Stimulated activated CD4-positive, alpha-beta T cell treated with anti-CD3 and anti-CD28 coated beads, TNF-alpha, amount 100 ng/mL, for 24 hours (primary cell): ENCODE data around the gene PTDSS2.
"Not testable (repeated sequence)": the region's sequence is repeated elsewhere in the genome, so short reads cannot be mapped to it uniquely, and the experiment has no call there.

Source experiments
- DNase-seq, 3 experiments: peaks; one replicate each; pipeline ENCODE4 v3.0.0-alpha.2; 2020; ENCODE audit warnings: low read depth in 3 of 3

The PTDSS2 gene

DNA sequence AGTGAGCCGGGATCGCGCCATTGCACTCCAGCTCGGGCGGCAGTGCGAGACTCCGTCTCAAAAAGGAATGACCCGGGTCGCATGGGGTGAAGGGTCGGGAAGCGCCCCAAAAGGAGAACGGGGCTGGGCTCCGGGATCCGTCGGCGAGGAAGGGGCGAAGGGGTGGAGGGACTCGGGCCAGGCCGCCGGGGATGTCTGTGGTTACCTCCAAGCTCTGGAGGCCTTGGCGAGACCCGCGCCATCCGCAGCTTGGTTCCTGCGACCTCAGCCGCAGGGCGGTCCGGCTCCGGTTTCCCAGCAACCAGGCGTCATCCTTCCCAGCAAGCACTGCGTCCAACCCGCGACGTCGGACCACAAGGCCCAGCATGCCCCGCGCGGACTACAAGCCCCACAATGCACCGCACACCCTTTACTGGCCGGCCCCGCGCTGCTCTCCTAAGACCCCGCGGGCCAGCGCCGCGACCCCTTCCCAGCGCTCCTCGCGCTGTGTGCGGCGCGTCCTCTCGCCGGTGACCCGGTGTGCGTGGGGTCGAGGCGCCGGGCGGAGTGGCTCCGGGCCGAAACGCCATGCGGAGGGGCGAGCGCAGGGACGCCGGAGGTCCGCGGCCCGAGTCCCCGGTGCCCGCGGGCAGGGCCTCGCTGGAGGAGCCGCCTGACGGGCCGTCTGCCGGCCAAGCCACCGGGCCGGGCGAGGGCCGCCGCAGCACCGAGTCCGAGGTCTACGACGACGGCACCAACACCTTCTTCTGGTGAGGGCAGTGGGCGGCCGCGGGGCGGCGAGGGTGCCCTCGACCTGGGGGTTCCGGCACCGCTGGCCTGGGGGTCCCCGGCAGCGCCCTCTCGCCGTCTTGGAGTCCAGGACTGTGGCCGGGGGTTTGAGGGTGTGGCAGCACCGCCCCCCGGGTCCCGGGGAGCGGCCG is at the start of gene PTDSS2:
Gene PTDSS2 (plus strand): TSS at position 391 of the 920 bp plus-strand sequence. CDS start 177 bp downstream, at position 568.
- peak; percentile 88 to 96 (median 89) for DNase-seq

- not testable (repeated sequence) for DNase-seq
Measured at GRCh38 chr11:401196-401595, 48.9 kb upstream of the PTDSS2 start.

- DNase-seq, result no peak
Measured at GRCh38 chr11:403021-403760, 46.9 kb upstream of the PTDSS2 start.

- no peak for DNase-seq
Measured at GRCh38 chr11:403761-404431, 46.2 kb upstream of the PTDSS2 start.

GRCh38 chr11:404551-405264 is 45.4 kb upstream of the PTDSS2 start:
- no peak for DNase-seq

DNA sequence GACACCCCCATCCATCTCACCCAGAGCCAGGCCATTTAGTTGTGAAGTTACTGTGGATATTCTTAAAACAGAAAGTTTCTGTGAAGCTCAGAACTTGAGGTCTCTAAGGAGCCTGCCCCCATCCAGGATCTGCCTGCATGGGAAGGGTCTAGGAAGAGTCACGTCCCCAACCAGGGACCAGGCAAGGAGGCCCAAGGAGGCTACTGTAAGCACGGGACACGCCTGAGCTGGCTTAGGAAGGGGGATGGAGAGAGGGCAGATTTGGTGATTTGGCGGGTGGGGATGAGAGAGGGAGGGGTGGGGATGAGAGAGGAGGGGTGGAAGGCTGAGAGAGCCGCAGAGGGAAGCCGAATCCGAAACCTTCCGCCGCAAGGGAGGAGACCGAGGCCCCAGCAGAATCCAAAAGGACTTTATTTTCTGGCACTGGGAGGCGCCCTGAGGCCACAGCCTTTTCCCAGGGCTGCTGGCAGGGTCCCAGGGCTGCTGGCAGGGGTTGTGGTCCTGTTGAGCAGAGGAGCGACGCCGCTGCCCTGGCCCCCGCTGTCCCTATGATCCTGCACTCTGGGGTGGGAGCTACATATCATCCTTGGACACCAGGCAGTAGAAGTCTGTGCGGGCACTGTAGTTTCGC is 44.6 kb upstream of the PTDSS2 start:
- DNase-seq, result no peak

- no peak for DNase-seq
Measured at GRCh38 chr11:405954-406795, 43.9 kb upstream of the PTDSS2 start.

DNA sequence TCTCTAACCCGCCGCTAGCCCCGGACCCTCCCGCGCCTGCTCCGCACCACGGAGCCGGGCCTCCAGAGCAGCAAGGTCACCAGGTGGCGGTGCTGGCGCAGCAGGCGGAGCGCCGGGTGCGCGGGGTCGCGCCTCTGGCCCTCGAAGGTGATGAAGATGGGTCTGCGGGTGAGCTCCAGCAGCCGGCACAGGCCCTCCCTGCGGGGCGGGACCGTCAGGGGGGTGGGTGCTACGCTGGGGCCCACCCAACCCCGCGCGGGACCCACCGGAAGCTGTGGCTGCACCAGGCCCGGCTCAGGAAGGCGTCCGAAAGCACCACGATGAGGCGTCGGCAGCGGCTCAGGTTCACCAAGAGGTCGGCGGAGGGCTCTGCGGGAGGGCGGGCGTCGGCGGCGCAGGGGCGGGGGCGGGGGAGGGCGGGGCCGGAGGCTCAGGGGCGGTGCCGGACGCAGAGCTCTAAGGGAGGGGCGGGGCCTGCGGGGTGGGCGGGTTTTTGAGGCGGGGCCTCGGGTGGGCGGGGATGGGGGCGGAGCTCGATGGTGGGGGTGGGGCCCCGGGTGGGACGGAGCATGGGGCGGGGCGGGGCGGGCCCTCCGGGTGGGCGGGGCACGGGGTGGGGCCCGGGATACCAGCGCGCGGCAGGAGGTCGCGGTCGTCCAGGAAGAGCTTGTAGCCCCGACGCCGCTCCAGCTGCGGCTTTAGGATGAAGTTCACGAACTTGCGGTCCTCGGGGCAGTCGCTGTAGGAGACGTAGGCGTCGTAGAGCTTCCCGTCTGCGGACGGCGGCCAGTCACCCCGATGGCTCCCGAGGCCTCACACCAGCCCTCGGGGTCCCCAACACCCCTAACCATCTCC is 43.1 kb upstream of the PTDSS2 start:
- peak; percentile 67 to 89 (median 79) for DNase-seq

GRCh38 chr11:407651-408123 is 42.4 kb upstream of the PTDSS2 start:
- DNase-seq, result no peak

DNA sequence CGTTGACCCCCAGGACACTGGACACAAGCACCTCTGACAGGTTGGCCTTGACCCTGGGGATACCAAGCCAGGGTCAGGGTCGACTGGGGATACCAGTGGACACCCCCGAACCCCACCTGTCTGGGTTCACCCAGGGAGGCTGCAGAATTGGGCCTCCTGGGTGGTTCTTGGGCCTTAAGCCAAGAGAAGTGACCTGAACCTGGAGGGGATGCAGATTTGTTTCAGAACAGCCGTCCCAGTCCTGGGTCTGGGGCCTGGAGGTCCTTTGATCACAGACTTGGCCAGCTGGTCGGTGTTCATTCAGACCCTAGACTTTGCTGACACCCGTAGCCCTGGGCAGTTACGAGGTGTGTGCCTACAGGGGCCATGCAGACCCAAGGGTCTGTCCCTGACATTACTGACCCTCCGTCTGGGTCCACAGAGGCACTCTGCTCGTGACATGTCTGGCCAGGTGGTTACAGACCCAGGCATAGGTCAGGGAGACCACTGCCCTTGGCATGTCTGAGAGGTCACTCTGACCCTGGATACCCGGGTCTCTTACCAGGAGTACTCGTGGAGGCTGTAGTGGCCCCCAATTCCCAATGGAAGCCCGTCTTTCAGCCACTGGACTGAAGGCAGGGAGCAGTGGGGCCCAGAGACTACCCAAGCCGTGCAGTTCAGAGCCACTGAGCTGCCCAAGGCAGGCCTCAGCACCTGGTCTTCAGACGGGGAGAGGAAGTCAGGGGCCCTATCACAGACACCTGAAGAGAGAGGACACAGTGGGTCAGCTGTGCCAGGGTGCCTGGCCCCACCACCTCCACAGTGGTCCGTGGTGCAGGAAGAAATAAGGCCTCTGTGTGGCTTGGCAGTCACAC is 41.7 kb upstream of the PTDSS2 start:
- DNase-seq, result no peak

GRCh38 chr11:409008-409599 is 41.0 kb upstream of the PTDSS2 start:
- DNase-seq, result no peak

GRCh38 chr11:409600-410483 is 40.2 kb upstream of the PTDSS2 start:
- DNase-seq, result no peak

- not testable (repeated sequence) for DNase-seq
Measured at GRCh38 chr11:410711-411110, 39.4 kb upstream of the PTDSS2 start.

- DNase-seq, result not testable (repeated sequence)
Measured at GRCh38 chr11:411520-411919, 38.6 kb upstream of the PTDSS2 start.

- no peak for DNase-seq
Measured at GRCh38 chr11:412641-413119, 37.4 kb upstream of the PTDSS2 start.
